Stimulated activated naive CD8-positive, alpha-beta T cell treated with anti-CD3 and anti-CD28 coated beads, Interleukin-15, Interleukin-2, amounts not matched to agents 100 U/mL and 50 U/mL, for 24 hours (primary cell): ENCODE data around the gene NDUFV2.

Experiments used
- ATAC-seq: fragments of 150-1000 bp; cut with Tn5 transposase; one replicate; pipeline ENCODE4 v1.10.0; 2021
- DNase-seq: peaks from one replicate; pipeline ENCODE4 v3.0.0; 2021

The NDUFV2 gene

GRCh38 chr18:9117980-9118841 lies 15.7 kb downstream of the NDUFV2 start:
- ATAC-seq (peak; percentile 53), DNase-seq (no peak)

DNA sequence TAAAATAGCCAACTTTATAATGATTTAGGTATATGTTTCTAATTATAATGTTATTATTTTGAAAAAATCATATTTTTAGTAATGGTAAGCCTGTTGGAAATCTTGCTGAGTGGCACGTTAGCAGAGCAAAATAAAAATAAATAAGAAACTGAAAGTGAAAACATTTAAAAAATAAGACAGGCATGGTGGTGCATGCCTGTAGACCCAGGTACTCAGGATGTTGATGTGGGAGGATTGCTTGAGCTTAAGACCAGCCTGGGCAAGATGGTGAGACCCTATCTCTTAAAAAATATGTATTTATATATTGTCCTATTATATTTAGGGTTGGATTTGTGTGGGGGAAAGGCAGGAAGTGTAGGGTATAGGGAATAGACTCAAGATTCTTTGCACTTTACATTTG lies 18.3 kb downstream of the NDUFV2 start:
- ATAC-seq (no peak), DNase-seq (no peak)

GRCh38 chr18:9123520-9123919 lies 21.0 kb downstream of the NDUFV2 start:
- ATAC-seq (no peak), DNase-seq (no peak)

DNA sequence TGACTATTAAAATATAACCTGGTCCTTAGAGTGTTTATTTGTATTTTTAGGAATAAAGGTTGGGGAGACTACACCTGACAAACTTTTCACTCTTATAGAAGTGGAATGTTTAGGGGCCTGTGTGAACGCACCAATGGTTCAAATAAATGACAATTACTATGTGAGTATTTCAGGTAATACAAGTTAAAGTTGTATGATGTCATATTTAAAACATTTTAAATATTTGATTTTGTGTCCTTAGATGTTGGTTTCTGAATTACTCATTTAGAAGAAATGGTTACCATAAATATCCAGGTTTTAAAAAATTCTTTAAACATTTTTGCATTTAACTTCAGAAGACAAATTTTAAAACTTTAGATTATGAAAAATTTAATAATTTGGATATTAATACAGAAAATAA lies 22.3 kb downstream of the NDUFV2 start:
- ATAC-seq (no peak), DNase-seq (no peak)

GRCh38 chr18:9126337-9126736 lies 23.8 kb downstream of the NDUFV2 start:
- DNase-seq (no peak), ATAC-seq (no peak)

GRCh38 chr18:9130195-9130594 lies 27.7 kb downstream of the NDUFV2 start:
- no peak for DNase-seq
- no peak for ATAC-seq

GRCh38 chr18:9130806-9131205 lies 28.3 kb downstream of the NDUFV2 start:
- no peak for ATAC-seq
- DNase-seq, result no peak

DNA sequence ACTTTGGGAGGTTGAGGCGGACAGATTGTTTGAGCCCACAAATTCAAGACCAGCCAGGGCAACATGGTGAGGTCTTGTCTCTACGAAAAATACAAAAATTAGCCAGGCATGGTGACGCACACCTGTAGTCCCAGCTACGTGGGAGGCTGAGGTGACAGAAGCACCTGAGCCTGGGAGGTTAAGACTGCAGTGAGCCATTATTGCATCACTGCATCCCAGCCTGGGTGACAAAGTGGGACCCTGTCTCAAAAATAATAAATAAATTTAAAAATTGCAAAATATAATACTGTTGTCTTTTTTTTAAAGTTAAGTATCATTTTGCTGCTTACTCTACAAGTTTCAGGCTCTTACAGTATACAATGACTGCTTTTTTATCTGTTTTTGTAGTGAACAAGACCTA lies 30.1 kb downstream of the NDUFV2 start:
- DNase-seq, result no peak
- ATAC-seq, result no peak

DNA sequence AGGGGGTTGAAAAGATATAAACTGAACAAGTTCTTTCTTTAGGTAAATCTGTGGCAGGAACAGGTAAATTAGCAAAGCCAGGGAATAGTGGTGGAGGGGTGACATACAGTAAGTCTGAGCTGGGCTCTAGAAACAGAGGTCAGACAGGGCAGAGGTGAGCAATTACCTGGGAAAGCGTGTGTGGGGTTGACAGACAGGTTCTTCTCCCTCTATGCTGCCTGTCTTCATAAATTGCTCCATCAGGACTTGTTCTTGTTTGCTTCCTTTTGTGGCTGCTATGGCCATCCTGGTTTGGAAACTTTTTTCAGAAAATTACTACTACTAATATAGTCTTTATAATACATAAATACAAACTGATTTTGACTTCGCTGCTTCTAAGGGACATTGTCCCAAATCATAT lies 30.7 kb downstream of the NDUFV2 start:
- no peak for ATAC-seq
- DNase-seq, result no peak

GRCh38 chr18:9135081-9135911 lies 32.8 kb downstream of the NDUFV2 start:
- DNase-seq, result no peak
- ATAC-seq, result no peak

DNA sequence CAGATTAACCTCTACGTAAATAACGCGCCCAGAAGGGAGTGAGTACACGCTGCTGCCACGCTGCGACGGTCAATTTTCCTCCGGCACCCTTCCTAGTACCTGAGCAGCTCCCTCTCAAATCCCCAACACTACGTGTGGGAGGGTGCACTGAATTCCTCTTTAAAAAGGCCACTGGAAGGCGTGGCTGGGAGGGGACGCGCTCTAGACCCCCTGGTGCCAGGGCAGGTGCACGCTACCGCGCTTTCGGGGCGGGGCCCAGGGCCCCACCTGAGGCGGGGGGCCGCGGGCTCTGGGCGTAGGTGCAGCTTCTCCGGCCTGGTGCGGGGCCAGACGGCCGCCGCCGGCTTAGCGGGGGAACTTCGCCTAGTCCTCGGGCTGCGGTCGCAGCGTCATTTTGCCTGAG lies 33.4 kb downstream of the NDUFV2 start:
- DNase-seq (no peak), ATAC-seq (no peak)

DNA sequence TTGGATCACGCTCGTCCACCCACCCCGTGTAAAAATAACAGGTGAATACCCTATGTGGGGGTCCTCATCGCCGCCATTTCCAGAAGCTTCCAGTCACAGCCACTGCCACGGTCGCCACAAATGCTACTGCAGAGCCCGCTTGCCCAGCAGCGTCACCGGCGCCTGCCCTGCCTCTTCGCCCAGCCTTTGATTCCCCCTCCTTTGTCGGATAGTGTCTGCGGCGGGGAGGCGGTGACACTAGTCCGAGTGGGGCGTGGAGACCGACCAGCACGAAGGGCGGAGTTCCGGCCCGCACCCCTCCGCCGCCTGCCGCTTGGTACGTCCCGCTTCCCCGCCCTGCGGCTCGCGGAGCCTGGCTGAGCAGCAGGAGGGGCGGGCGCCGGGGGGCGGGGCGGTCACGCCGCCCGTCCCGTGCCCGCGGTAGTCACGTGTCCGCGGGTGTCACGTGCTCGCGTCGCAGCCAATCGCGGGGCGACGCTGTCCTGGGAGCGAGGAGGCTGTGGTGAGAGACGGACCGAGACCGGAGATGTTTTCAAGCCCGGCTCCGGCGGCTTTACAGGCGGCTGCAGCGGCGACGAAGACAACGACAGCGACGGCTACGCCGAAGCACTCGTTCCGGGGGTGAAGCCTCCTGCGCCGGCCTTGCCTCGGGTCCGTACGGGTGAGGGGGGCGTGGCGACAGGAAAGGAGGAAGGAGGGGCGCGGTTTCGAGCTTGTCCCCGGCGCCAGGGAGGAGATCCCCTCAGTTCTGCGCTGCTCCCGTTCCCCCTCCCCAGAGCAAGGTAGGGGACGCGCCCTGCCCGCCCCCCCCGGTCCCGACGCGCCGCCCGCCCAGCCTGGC lies 34.0 kb downstream of the NDUFV2 start, which contains the start of gene ANKRD12:
Gene ANKRD12 (plus strand): TSS at position 467 of the 841 bp plus-strand sequence. CDS start 45,652 bp downstream, outside the sequence.
- DNase-seq (peak; percentile 98), ATAC-seq (peak; percentile 85)

DNA sequence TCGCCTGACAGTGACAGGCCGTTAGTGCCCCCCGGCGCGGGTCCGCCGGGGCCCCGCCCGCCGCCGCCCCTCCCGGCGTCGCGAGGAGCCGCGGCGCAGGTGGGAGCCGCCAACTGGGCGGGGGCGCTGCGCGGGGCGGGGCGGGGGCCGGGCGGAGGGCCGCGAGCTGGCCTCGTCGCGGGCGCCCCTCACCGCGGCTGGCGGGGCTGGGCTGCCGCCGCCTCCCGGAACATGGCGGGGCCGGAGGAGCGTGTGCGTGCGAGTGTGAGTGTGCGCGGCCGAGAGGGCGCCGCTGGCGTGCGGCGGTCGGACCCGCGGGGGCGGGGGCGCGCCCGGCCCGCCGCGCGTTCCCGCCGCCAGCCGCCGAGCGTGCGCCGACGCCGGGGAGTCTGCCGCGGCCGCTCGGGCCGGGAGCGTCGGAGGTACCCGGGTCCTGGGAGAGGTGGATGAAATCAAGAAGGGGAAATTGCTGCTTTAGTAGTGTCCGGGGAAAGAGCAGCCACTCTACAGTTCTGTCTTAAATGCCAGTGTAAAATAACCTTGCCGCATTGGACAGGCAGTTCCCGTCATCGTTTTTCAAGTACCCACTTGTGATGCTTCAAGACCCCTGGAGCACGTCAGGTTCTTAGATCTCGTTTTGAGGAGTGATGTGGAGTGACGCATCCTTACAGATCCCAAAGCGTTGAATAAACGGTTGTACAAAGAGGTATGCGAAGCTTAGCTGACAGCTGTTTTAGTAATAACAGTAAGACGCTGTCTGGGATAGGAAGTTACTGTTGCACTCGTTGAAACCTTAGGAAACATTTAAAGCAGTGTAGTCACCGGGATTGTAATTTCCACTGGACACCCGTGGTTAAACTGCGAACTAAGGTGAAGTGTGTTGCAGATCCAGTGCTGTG lies 34.9 kb downstream of the NDUFV2 start:
- peak; percentile 49 for ATAC-seq
- DNase-seq, result peak; percentile 74

DNA sequence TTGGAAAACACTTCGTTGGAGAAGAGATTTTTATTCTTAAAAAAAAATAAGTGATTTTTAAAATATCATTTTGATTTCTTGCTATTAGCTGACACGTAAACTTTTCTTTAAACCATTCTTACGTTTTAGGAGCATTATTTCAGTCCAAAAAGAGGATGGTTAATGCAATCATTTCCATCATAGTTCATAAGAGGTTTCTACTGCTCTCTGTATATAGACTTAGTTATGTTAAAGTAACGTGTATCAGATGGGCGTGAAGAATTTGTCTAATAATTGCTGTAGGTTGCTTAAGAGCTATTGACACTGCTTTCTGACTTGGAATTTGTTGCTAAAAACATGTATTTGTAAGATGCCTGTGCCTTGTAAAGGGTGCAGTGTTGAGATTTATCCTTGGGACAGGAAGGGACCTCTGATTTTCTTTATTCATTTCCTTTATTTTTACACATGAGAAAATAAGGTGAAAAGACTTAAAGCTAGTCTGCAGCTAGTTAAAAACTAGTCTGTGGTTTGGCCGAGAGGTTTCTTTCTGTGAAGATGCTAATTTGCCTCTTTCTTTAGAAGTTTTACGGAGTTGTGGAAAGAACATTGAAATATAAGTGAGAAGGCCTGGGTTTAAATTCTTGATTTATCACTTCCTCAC lies 37.0 kb downstream of the NDUFV2 start:
- ATAC-seq, result no peak
- no peak for DNase-seq

DNA sequence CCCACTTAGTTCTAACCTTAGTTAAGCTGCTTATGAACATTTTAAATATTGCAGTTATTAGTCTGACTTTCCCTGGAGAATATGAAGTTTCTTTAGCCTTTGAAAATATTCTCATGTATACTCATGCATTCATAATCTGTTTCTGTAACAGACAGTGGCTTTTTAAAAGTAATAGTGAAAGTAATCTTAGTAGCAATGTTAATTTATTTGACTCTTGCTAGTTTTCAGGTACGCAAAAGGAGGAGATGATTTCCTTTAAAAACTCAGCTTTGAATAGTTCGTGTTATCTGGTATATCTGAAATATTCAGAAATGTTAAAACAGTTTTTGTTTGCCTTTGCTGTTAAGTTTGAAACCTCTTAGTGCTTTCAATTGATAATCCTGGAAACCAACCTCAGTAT lies 37.9 kb downstream of the NDUFV2 start:
- DNase-seq (no peak), ATAC-seq (no peak)

DNA sequence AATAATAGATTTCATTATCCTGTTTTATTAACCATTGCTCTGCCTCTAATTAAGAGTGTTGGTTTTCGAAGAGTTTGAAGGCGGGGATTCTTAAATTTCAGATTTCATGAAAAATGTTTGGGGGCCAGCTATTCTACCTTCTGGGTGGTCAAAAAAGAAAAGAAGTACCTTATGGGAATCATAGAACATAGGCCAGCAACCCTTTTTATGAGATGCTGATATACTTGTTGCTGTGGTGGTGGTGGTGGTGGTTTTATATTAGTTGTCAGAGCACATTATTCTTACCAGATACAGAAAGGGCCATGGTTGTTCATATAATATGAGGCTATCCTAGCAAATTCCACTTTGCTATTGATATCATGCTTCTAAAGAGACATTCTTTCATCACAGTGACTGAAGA lies 38.5 kb downstream of the NDUFV2 start:
- ATAC-seq (no peak), DNase-seq (no peak)

- no peak for DNase-seq
- ATAC-seq, result no peak
Measured at GRCh38 chr18:9146224-9146623, 43.7 kb downstream of the NDUFV2 start.

DNA sequence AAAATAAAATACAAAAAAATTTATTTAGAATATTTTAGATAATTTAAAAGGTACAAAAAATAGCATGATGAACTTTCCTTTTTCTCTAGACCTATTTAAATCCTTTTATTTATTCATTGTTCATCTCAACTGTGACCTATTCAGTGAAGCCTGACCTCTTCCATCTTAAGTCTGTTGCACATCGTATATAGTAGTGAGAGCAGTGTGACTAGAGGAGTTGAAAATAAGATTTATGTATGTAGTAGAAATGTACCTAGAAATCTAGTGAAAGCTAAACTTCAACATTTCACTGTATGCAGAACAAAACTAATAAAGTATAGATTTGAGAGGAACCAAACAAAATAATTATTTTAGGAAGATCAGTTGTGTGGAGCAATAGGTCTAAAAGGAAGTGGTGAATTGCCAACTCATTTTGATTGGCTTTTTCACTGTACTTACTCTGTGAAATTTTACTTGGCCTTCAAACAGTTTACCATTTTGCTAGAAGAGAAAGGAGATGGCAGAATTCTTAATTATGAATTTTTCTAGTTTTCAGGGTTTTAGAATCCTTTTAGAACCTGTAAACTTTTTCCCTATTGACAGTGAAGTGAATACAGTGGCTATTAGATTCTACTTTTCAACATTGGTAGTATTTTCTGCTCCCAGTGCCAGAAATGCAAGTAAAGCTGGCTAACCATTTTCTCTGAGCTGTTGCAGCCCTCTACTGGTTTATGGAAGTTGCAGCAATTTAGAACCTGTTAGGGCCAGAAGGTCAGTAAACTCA lies 45.1 kb downstream of the NDUFV2 start:
- no peak for DNase-seq
- ATAC-seq, result peak; percentile 70

- ATAC-seq (no peak), DNase-seq (no peak)
Measured at GRCh38 chr18:9148203-9148552, 45.7 kb downstream of the NDUFV2 start.

DNA sequence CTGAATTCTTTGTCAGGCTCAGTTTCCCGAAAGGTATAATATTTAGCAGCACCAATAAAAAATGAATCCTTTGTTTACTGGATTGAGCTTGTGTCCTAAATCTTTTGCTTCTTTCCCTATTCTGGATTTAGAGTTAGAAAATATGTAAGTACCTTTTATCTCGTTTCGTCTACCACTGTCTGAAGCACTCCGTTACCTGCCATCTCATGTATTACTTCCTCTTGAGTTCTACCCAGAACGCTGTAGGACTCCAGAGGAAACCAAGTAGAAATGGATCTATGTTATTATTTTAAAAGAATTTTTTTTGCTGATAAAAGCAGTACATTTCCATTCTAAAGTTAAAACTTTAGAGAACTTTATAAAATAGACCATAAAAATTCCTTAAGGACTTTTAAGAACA lies 47.6 kb downstream of the NDUFV2 start:
- ATAC-seq (no peak), DNase-seq (no peak)
